ENCODE results near the gene FGA. TPM values are rescaled to one million over a fixed set of nuclear protein-coding genes. Genes with fewer than 3 reads are reported as not detected.

The FGA gene
- total and polyA plus RNA-seq, 4 donors: 8,747 to 25,210 (median 14,399) TPM

DNA sequence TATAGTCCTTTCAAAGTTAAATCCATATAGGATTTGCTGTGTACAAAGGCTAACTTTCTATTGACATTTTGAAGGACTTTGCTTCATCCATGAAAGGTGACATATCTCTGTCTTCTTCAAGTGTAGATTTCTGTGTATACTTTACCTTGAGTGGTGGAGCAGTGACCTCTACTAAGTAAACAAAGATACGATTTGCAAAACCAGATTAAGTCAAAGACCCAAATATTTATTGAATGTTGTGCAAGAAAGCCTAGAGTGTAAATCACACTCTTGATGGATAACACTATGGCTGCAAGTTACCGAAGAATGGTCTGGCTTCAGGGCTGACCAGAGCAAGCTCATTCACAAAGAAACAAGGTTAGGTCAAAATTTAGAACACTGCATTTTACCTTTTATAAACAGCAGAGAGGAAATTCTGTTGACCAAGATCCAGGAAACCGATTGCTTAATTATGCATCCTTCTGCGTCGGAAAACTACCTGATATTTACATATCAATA, 27.3 kb upstream of the FGA start:
- H3K36me3 ChIP-seq (ENCODE audit: control insufficient read depth in 4 of 4, insufficient read depth in 3 of 4, low read depth in 1 of 4, low read length in 3 of 4): no peaks in the 10 kb centered on the region
- no peak for DNase-seq (ENCODE audit: low spot score)
- peak overlapping the region; percentile 74 to 89 for H3K27ac ChIP-seq (ENCODE audit: low read depth in 1 of 2, low read length in 2 of 2)
- WGBS: 22% methylated on average over 5 of the region's 5 CpGs
- no peaks in the 10 kb centered on the region for H3K27me3 ChIP-seq (ENCODE audit: control insufficient read depth in 4 of 4, insufficient read depth in 4 of 4, low read length in 3 of 4)
- TF ChIP-seq REST (IDR thresholded peaks at IDR 0.05) (no peak), RXRA (IDR thresholded peaks at IDR 0.05) (peak; percentile 92 to 94), YY1 (IDR thresholded peaks at IDR 0.05) (no peak), EGR1 (IDR thresholded peaks at IDR 0.05; ENCODE audit: low read depth in 2 of 2) (no peak), TAF1 (conservative IDR thresholded peaks at IDR 0.05) (peak; percentile 68), NR2F2 (IDR thresholded peaks at IDR 0.05) (no peak), GABPA (IDR thresholded peaks at IDR 0.05 in 1 of 2, conservative IDR thresholded peaks at IDR 0.05 in 1 of 2) (no peak), HNF4G (IDR thresholded peaks at IDR 0.05) (peak; percentile 54), FOXA2 (IDR thresholded peaks at IDR 0.05) (peak; percentile 94), FOXA1 (IDR thresholded peaks at IDR 0.05) (peak; percentile 95), JUND (IDR thresholded peaks at IDR 0.05) (peak; percentile 76 to 85), ZBTB33 (IDR thresholded peaks at IDR 0.05) (no peak), MAX (IDR thresholded peaks at IDR 0.05) (peak; percentile 76), RAD21 (IDR thresholded peaks at IDR 0.05) (peak in 1 of 2 donors; percentile 36), SP1 (IDR thresholded peaks at IDR 0.05) (peak; percentile 88), HNF4A (conservative IDR thresholded peaks at IDR 0.05) (peak; percentile 81 to 86), CTCF (IDR thresholded peaks at IDR 0.05; ENCODE audit: low read depth, low read length, missing input control) (no peak)
- TF ChIP-seq, protein P1, sequence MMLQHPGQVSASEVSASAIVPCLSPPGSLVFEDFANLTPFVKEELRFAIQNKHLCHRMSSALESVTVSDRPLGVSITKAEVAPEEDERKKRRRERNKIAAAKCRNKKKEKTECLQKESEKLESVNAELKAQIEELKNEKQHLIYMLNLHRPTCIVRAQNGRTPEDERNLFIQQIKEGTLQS (IDR thresholded peaks at IDR 0.05): peak; percentile 60
- no peaks in the 10 kb centered on the region for H3K9me3 ChIP-seq (ENCODE audit: control insufficient read depth in 4 of 4, low read length in 3 of 4)
- H3K9ac ChIP-seq (ENCODE audit: low read depth in 1 of 2, low read length in 2 of 2): peak overlapping the region; percentile 42 to 82
- H3K4me1 ChIP-seq (ENCODE audit: control insufficient read depth in 4 of 4, insufficient read depth in 4 of 4, low read length in 3 of 4): peaks cover 9 to 54% (median 52%) of the 10 kb centered on the region in 4 donors
- H3K4me3 ChIP-seq (ENCODE audit: low read depth in 1 of 3, low read length in 3 of 3): peak overlapping the region in 1 of 3 donors; percentile 49
